BJ (cell line): ENCODE measurements around the gene ZNF304. TPM values are rescaled to one million over a fixed set of nuclear protein-coding genes. Genes with fewer than 3 reads are reported as not detected.
A peak's percentile ranks its signal among the peaks of the same experiment; 100 is the strongest.

Experiments
- CTCF ChIA-PET: fragments of 350-600 bp; formaldehyde crosslinking; extraction: SDS; loops from one replicate; lab custom pipeline; 2021; ENCODE audit warnings: antibody characterized with exemption, inconsistent platforms; lab: Yijun Ruan, JAX
- POLR2A ChIA-PET: fragments of 300-600 bp; sonication (Branson Sonifier 250); formaldehyde crosslinking; extraction: SDS; loops from one replicate; lab custom pipeline; 2021; ENCODE audit warnings: antibody characterized with exemption; lab: Charles Lee
- DNase-seq: peaks from one replicate; pipeline ENCODE4 v3.0.0-alpha.2; 2011; ENCODE audit warnings: low read depth
- H3K27me3 ChIP-seq: 2 replicates; pipeline ENCODE4 v1.6.0; 2011; ENCODE audit warnings: low read length; ENCODE audit not compliant: control insufficient read depth, insufficient read depth
- H3K36me3 ChIP-seq: 2 replicates; pipeline ENCODE4 v1.5.1; 2011; ENCODE audit warnings: low read length; ENCODE audit not compliant: control insufficient read depth, insufficient read depth
- H3K4me3 ChIP-seq: 2 replicates; pipeline ENCODE4 v1.5.1; 2011; ENCODE audit warnings: low read depth, mild to moderate bottlenecking, control low read depth, low read length
- polyA minus RNA-seq: library from RNA; depleted of rRNA, polyadenylated mRNA; stranded (reverse); fragments of >200 nt; gene quantifications from 2 replicates; pipeline ENCODE4 v1.2.3, GENCODE V29; 2011; rRNA and poly(A)+ RNA removed
- polyA plus RNA-seq: library from polyadenylated mRNA; depleted of rRNA; stranded (reverse); fragments of >200 nt; gene quantifications from 2 replicates; pipeline ENCODE4 v1.2.3, GENCODE V29; 2011; rRNA removed
- TF ChIP-seq, protein P1 (sequence below): IDR thresholded peaks from 2 replicates; pipeline ENCODE4 v1.5.1; 2011; ENCODE audit warnings: low read depth, mild to moderate bottlenecking, control low read depth, inconsistent platforms, low read length, moderate library complexity; ENCODE audit not compliant: insufficient read depth

The ZNF304 gene
- 5.4 and 7.4 TPM in 2 replicates for polyA plus RNA-seq
- polyA minus RNA-seq, result 8.5 and 11.2 TPM in 2 replicates

GRCh38 chr19:57350877-57351805, at the start of gene ZNF304:
ZNF304 (plus strand) TSS chr19:57351271; CDS start chr19:57351665, 394 bp downstream.
- POLR2A ChIA-PET, result interaction anchor here (0.7 kb wide), 1 partner anchor 12 kb away, joined by 4 read pairs; the partner anchor contains the start of genes TRAPPC2B and ZNF547
- H3K36me3 ChIP-seq, result peaks cover 7% of the 10 kb centered on the region

GRCh38 chr19:57302020-57302465, 49.0 kb upstream of the ZNF304 start:
- no peak overlapping the region for H3K4me3 ChIP-seq
- H3K36me3 ChIP-seq, result 0 out of 2 replicates have a peak, but pooled peaks cover 3% of the 10 kb centered on the region
- TF ChIP-seq, protein P1, sequence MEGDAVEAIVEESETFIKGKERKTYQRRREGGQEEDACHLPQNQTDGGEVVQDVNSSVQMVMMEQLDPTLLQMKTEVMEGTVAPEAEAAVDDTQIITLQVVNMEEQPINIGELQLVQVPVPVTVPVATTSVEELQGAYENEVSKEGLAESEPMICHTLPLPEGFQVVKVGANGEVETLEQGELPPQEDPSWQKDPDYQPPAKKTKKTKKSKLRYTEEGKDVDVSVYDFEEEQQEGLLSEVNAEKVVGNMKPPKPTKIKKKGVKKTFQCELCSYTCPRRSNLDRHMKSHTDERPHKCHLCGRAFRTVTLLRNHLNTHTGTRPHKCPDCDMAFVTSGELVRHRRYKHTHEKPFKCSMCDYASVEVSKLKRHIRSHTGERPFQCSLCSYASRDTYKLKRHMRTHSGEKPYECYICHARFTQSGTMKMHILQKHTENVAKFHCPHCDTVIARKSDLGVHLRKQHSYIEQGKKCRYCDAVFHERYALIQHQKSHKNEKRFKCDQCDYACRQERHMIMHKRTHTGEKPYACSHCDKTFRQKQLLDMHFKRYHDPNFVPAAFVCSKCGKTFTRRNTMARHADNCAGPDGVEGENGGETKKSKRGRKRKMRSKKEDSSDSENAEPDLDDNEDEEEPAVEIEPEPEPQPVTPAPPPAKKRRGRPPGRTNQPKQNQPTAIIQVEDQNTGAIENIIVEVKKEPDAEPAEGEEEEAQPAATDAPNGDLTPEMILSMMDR, result 0 out of 2 replicates have a peak, but pooled peaks have one; percentile 11
- ChIA-PET POLR2A (interaction anchor here (0.8 kb wide), 1 partner anchor 14 kb away, joined by 3 read pairs; no protein-coding TSS in a partner anchor), CTCF (interaction anchor here (0.7 kb wide), 1 partner anchor 700 kb away, joined by 3 read pairs; no protein-coding TSS in a partner anchor)
- DNase-seq, result peak; percentile 63
- no peaks in the 10 kb centered on the region for H3K27me3 ChIP-seq

More at GRCh38 chr19:57350877-57351805, at the start of gene ZNF304:
- Histone ChIP-seq H3K27me3 (no peaks in the 10 kb centered on the region), H3K4me3 (peak within 1 kb of the TSS; percentile 99)
- CTCF ChIA-PET, result no interaction called here
- peak; percentile 80 for DNase-seq
- TF ChIP-seq, protein P1, result no peak

GRCh38 chr19:57302727-57303401, 48.2 kb upstream of the ZNF304 start:
- no peaks in the 10 kb centered on the region for H3K27me3 ChIP-seq
- ChIA-PET CTCF (interaction anchor here (0.6 to 0.7 kb wide), 2 partner anchors 9 to 18 kb away, joined by 3 read pairs; no protein-coding TSS in a partner anchor), POLR2A (no interaction called here)
- TF ChIP-seq, protein P1, result no peak
- H3K36me3 ChIP-seq, result 0 out of 2 replicates have a peak, but pooled peaks cover 3% of the 10 kb centered on the region
- no peak for DNase-seq
- H3K4me3 ChIP-seq, result no peak overlapping the region

GRCh38 chr19:57305056-57305455, 46.0 kb upstream of the ZNF304 start:
- POLR2A ChIA-PET, result interaction anchor here (0.6 kb wide), 1 partner anchor 13 kb away, joined by 4 read pairs; no protein-coding TSS in a partner anchor
- CTCF ChIA-PET, result no interaction called here
- TF ChIP-seq, protein P1, result no peak
- H3K36me3 ChIP-seq, result 0 out of 2 replicates have a peak, but pooled peaks cover 3% of the 10 kb centered on the region
- no peak for DNase-seq
- H3K27me3 ChIP-seq, result no peaks in the 10 kb centered on the region
- H3K4me3 ChIP-seq, result no peak overlapping the region
